ENCODE results near the gene RERE.
A peak's percentile ranks its signal among the peaks of the same experiment; 100 is the strongest.

The RERE gene

GRCh38 chr1:8676813-8677212 is 140.6 kb downstream of the RERE start:
- H3K9me3 ChIP-seq, result no peaks in the 10 kb centered on the region
- H3K27me3 ChIP-seq, result no peaks in the 10 kb centered on the region
- no peaks in the 10 kb centered on the region for H3K36me3 ChIP-seq
- no peak for DNase-seq
- TF ChIP-seq, protein P1, sequence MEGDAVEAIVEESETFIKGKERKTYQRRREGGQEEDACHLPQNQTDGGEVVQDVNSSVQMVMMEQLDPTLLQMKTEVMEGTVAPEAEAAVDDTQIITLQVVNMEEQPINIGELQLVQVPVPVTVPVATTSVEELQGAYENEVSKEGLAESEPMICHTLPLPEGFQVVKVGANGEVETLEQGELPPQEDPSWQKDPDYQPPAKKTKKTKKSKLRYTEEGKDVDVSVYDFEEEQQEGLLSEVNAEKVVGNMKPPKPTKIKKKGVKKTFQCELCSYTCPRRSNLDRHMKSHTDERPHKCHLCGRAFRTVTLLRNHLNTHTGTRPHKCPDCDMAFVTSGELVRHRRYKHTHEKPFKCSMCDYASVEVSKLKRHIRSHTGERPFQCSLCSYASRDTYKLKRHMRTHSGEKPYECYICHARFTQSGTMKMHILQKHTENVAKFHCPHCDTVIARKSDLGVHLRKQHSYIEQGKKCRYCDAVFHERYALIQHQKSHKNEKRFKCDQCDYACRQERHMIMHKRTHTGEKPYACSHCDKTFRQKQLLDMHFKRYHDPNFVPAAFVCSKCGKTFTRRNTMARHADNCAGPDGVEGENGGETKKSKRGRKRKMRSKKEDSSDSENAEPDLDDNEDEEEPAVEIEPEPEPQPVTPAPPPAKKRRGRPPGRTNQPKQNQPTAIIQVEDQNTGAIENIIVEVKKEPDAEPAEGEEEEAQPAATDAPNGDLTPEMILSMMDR (IDR thresholded peaks at IDR 0.05; ENCODE audit: low read depth, low read length), result no peak
- no peak overlapping the region for H3K4me3 ChIP-seq (ENCODE audit: low read depth, low read length)
- no peaks in the 10 kb centered on the region for H3K4me1 ChIP-seq

- peaks cover 1% of the 10 kb centered on the region; the same call in 1 of the 2 replicates for H3K4me1 ChIP-seq
- no peak overlapping the region for H3K4me3 ChIP-seq (ENCODE audit: low read depth, low read length)
- no peak for DNase-seq
- no peaks in the 10 kb centered on the region for H3K27me3 ChIP-seq
- H3K9me3 ChIP-seq, result no peaks in the 10 kb centered on the region
- no peaks in the 10 kb centered on the region for H3K36me3 ChIP-seq
- TF ChIP-seq, protein P1 (IDR thresholded peaks at IDR 0.05; ENCODE audit: low read depth, low read length), result no peak
Measured at GRCh38 chr1:8676072-8676471, 141.4 kb downstream of the RERE start.

DNA sequence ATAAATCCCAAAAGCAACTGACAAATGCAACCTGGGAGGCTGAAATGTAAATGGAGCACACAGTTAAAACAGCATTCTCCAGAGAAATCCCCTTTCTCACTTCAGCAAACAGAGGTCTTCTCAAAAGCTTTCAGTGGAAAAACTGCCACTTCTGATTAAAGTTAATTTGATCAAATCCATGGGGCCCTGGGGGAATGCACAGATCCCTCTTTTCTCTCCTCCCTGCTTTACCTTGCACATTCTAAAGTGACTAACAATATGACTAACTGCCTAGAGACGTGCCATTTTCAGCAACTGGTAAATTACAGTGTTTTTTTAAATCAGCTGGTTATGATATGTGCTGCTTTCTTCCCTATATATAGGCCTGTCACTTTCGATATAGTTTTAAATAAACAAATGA is 142.5 kb downstream of the RERE start:
- TF ChIP-seq, protein P1 (IDR thresholded peaks at IDR 0.05; ENCODE audit: low read depth, low read length), result no peak
- DNase-seq, result peak; percentile 21
- H3K36me3 ChIP-seq, result no peaks in the 10 kb centered on the region
- H3K9me3 ChIP-seq, result no peaks in the 10 kb centered on the region
- H3K4me3 ChIP-seq (ENCODE audit: low read depth, low read length), result no peak overlapping the region
- no peaks in the 10 kb centered on the region for H3K27me3 ChIP-seq
- peaks cover 13% of the 10 kb centered on the region for H3K4me1 ChIP-seq

- Histone ChIP-seq H3K4me3 (ENCODE audit: low read depth, low read length) (no peak overlapping the region), H3K36me3 (no peaks in the 10 kb centered on the region), H3K9me3 (no peaks in the 10 kb centered on the region), H3K27me3 (no peaks in the 10 kb centered on the region), H3K4me1 (peaks cover 13% of the 10 kb centered on the region)
- TF ChIP-seq, protein P1 (IDR thresholded peaks at IDR 0.05; ENCODE audit: low read depth, low read length), result no peak
- no peak for DNase-seq
Measured at GRCh38 chr1:8674481-8674880, 143.0 kb downstream of the RERE start.

- peaks cover 23% of the 10 kb centered on the region for H3K4me1 ChIP-seq
- H3K27me3 ChIP-seq, result no peaks in the 10 kb centered on the region
- TF ChIP-seq, protein P1 (IDR thresholded peaks at IDR 0.05; ENCODE audit: low read depth, low read length), result peak; percentile 77
- H3K9me3 ChIP-seq, result no peaks in the 10 kb centered on the region
- H3K36me3 ChIP-seq, result no peaks in the 10 kb centered on the region
- DNase-seq, result peak; percentile 28
- no peak overlapping the region for H3K4me3 ChIP-seq (ENCODE audit: low read depth, low read length)
Measured at GRCh38 chr1:8671306-8671917, 146.0 kb downstream of the RERE start.

- Histone ChIP-seq H3K4me1 (peaks cover 27% of the 10 kb centered on the region), H3K36me3 (no peaks in the 10 kb centered on the region), H3K4me3 (ENCODE audit: low read depth, low read length) (no peak overlapping the region), H3K9me3 (no peaks in the 10 kb centered on the region), H3K27me3 (no peaks in the 10 kb centered on the region)
- no peak for DNase-seq
- TF ChIP-seq, protein P1 (IDR thresholded peaks at IDR 0.05; ENCODE audit: low read depth, low read length), result no peak
Measured at GRCh38 chr1:8670371-8670818, 147.0 kb downstream of the RERE start.
